GM12878 (cell line): ENCODE measurements around the gene RPL36. TPM values are rescaled to one million over a fixed set of nuclear protein-coding genes. Genes with fewer than 3 reads are reported as not detected.

Experiments used
- ATAC-seq: fragments of 200-7000 bp; cut with Tn5 transposase; 3 replicates; pipeline ENCODE4 v1.9.1; 2020; ENCODE audit warnings: mild to moderate bottlenecking, moderate library complexity
- BruUV-seq: library from RNA; stranded (reverse); fragments of 400-500 nt; replicated peaks from 2 replicates; lab custom pipeline; 2021; lab: Mats Ljungman, UMichigan
- CTCF ChIA-PET: fragments of 300-600 bp; sonication (Branson Sonifier 250); formaldehyde crosslinking; extraction: SDS; loops from one replicate; lab custom pipeline; 2021; ENCODE audit warnings: inconsistent platforms; lab: Yijun Ruan, JAX
- POLR2A ChIA-PET: fragments of 350-600 bp; formaldehyde crosslinking; extraction: SDS; loops from one replicate; lab custom pipeline; 2021; ENCODE audit warnings: inconsistent platforms; lab: Charles Lee
- RAD21 ChIA-PET: fragments of 300-600 bp; sonication (Branson Sonifier 250); formaldehyde crosslinking; loops from one replicate; lab custom pipeline; 2023; ENCODE audit warnings: antibody characterized with exemption; ENCODE audit not compliant: unreplicated experiment; lab: Charles Lee
- SMC1A ChIA-PET: fragments of 300-600 bp; sonication (Branson Sonifier 250); formaldehyde crosslinking; loops from one replicate; lab custom pipeline; 2023; ENCODE audit not compliant: unreplicated experiment, uncharacterized antibody; lab: Charles Lee
- DNase-seq: peaks from one replicate; pipeline ENCODE4 v3.0.0-alpha.2; 2011; ENCODE audit warnings: low read depth, low spot score
- FAIRE-seq: peaks from 3 replicates; lab custom pipeline; 2011; peaks lifted over from hg19 to GRCh38; lab: Jason Lieb, UNC
- H2AFZ ChIP-seq: 2 replicates; pipeline ENCODE4 v1.6.0; 2011; ENCODE audit warnings: low read depth, low read length, control low read depth; ENCODE audit not compliant: control insufficient read depth
- H3K27ac ChIP-seq: 2 replicates; pipeline ENCODE4 v1.5.1; 2011; ENCODE audit warnings: control low read depth; ENCODE audit not compliant: control insufficient read depth, insufficient read depth
- H3K27me3 ChIP-seq, 2 experiments: replicated peaks in 1 of 2; 2 replicates each; pipeline versions ENCODE4 v1.6.0 to v1.6.1; 2011; ENCODE audit warnings: low read length in 1 of 2; ENCODE audit not compliant: control insufficient read depth in 2 of 2, insufficient read depth in 2 of 2
- H3K36me3 ChIP-seq, 2 experiments: 2 replicates each; pipeline ENCODE4 v1.5.1; 2011; ENCODE audit warnings: low read length in 1 of 2; ENCODE audit not compliant: control insufficient read depth in 2 of 2, insufficient read depth in 2 of 2
- H3K4me1 ChIP-seq: 2 replicates; pipeline ENCODE4 v1.6.1; 2011; ENCODE audit warnings: mild to moderate bottlenecking, low read length, moderate library complexity, mixed read lengths; ENCODE audit not compliant: control insufficient read depth, insufficient read depth
- H3K4me2 ChIP-seq: 2 replicates; pipeline ENCODE4 v1.6.0; 2011; ENCODE audit warnings: control low read depth; ENCODE audit not compliant: control insufficient read depth, insufficient read depth
- H3K4me3 ChIP-seq: fragments of 200-600 bp; sonication (generic); 2 replicates; pipeline ENCODE4 v1.5.1; 2016
- H3K79me2 ChIP-seq: 2 replicates; pipeline ENCODE4 v1.6.0; 2011; ENCODE audit warnings: low read length; ENCODE audit not compliant: control insufficient read depth, insufficient read depth
- H3K9ac ChIP-seq: 2 replicates; pipeline ENCODE4 v1.8.0; 2011; ENCODE audit warnings: low read length, control low read depth, mixed read lengths; ENCODE audit not compliant: control insufficient read depth, insufficient read depth
- H3K9me3 ChIP-seq: replicated peaks from 3 replicates; pipeline ENCODE4 v1.5.1; 2011; ENCODE audit warnings: mild to moderate bottlenecking, low read length; ENCODE audit not compliant: control insufficient read depth, insufficient read depth
- H4K20me1 ChIP-seq: 2 replicates; pipeline ENCODE4 v1.6.0; 2011; ENCODE audit not compliant: control insufficient read depth, insufficient read depth
- CHD4 ChIP-seq: fragments of 200-600 bp; sonication (generic); IDR thresholded peaks from 2 replicates; pipeline ENCODE4 v1.6.1; 2016; ENCODE audit warnings: mild to moderate bottlenecking
- E2F4 ChIP-seq: IDR thresholded peaks from 2 replicates; pipeline ENCODE4 v1.6.1; 2012; ENCODE audit warnings: low read depth, low read length, improper control_type of control experiment
- EP300 ChIP-seq, 2 experiments: fragments of 150-350 bp in 1 of 2; IDR thresholded peaks; 2 replicates each; pipeline ENCODE4 v1.6.1; 2011 to 2012; ENCODE audit warnings: low read depth in 2 of 2, low read length in 2 of 2, borderline replicate concordance in 1 of 2, improper control_type of control experiment in 1 of 2, inconsistent platforms in 1 of 2; ENCODE audit not compliant: control insufficient read depth in 1 of 2
- ESRRA ChIP-seq: IDR thresholded peaks from 2 replicates; pipeline ENCODE4 v1.6.1; 2012; ENCODE audit warnings: mild to moderate bottlenecking, low read length, improper control_type of control experiment
- FOS ChIP-seq: IDR thresholded peaks from 3 replicates; pipeline ENCODE4 v1.6.1; 2011; ENCODE audit warnings: borderline replicate concordance; ENCODE audit not compliant: insufficient read length; ENCODE audit errors: extremely low read depth
- FOXK2 ChIP-seq: fragments of 450-650 bp; IDR thresholded peaks from 2 replicates; pipeline ENCODE4 v1.6.1; 2017; ENCODE audit warnings: mild to moderate bottlenecking, moderate library complexity
- IRF3 ChIP-seq: fragments of 450-650 bp; IDR thresholded peaks from 2 replicates; pipeline ENCODE4 v1.6.1; 2014; ENCODE audit warnings: mild to moderate bottlenecking
- IRF5 ChIP-seq: fragments of 450-650 bp; IDR thresholded peaks from 2 replicates; pipeline ENCODE4 v1.6.1; 2017; ENCODE audit warnings: borderline replicate concordance
- MTA3 ChIP-seq: IDR thresholded peaks from 2 replicates; pipeline ENCODE4 v1.6.1; 2012; ENCODE audit warnings: low read length, inconsistent platforms, borderline replicate concordance
- MYC ChIP-seq: IDR thresholded peaks from 2 replicates; pipeline ENCODE4 v1.6.1; 2011; ENCODE audit warnings: mild to moderate bottlenecking, low read length, moderate library complexity, inconsistent platforms; ENCODE audit not compliant: insufficient read depth, insufficient replicate concordance, insufficient read length, severe bottlenecking
- RUNX3 ChIP-seq: IDR thresholded peaks from 2 replicates; pipeline ENCODE4 v1.6.1; 2012; ENCODE audit warnings: low read length, inconsistent platforms
- YY1 ChIP-seq: IDR thresholded peaks from 2 replicates; pipeline ENCODE4 v1.6.1; 2011; ENCODE audit warnings: low read depth, mild to moderate bottlenecking, low read length
- WGBS: methylation state at CpG from one replicate; pipeline ENCODE4 v1.1.6; 2016; ENCODE audit warnings: low lambda C conversion rate; ENCODE audit not compliant: insufficient replicate concordance, insufficient coverage; ENCODE audit errors: missing lambda C conversion rate; 5-methylcytosine and 5-hydroxymethylcytosine counted together
- in situ Hi-C: fragments of 300-500 bp; cut with MboI; formaldehyde crosslinking; loops from 9 replicates; pipeline ENCODE4 v1.14.3; 2018; ENCODE audit warnings: mixed read lengths
- intact Hi-C: fragments of 100-400 bp; cut with micrococcal nuclease; formaldehyde crosslinking; loops from one replicate; pipeline ENCODE4 v1.14.2; 2022; ENCODE audit not compliant: unreplicated experiment
- polyA plus RNA-seq, 11 experiments: library from polyadenylated mRNA; depleted of rRNA in 4 of 11; unstranded in 6 of 11; stranded (reverse) in 5 of 11; fragments of >200 nt; fragmentation: Nextera tagmentation in 4 of 11; fragmentation: Illumina TruSeq in 1 of 11; extraction: Ambion mirVana in 4 of 11; extraction: Trizol in 1 of 11; gene quantifications; 1 replicate in 1 of 11; 2 replicates in 10 of 11; pipeline versions ENCODE4 v1.2.1 to v1.2.3, GENCODE V29; 2011 to 2016; ENCODE audit warnings: inconsistent platforms in 2 of 11, missing spikeins in 2 of 11, low read depth in 1 of 11
- total RNA-seq, 4 experiments: library from RNA; depleted of rRNA in 3 of 4; stranded (reverse); fragments of >200 nt in 3 of 4; fragmentation: Illumina TruSeq in 1 of 4; extraction: Trizol in 1 of 4; gene quantifications; 2 replicates each; pipeline versions ENCODE4 v1.2.1 to v1.2.3, GENCODE V29; 2013 to 2021

Gene RPL36
- total and polyA plus RNA-seq, 10 of the 15 experiments (the other 5 are each of a cell fraction or from before 2014, with no cell fraction given) = 374 to 4,942 (median 2,053) TPM

- BruUV-seq = no TSS peak
- Histone ChIP-seq H3K4me1 (no peaks in the 10 kb centered on the region), H3K27ac (no peak overlapping the region), H3K79me2 (peaks cover 38% of the 10 kb centered on the region), H3K36me3 (peaks cover 27 to 46% of the 10 kb centered on the region in 2 experiments), H3K9ac (no peak overlapping the region), H3K4me3 (no peak overlapping the region), H3K4me2 (no peak overlapping the region), H2AFZ (no peak overlapping the region), H3K27me3 (no peaks in the 10 kb centered on the region), H4K20me1 (peaks cover 13% of the 10 kb centered on the region), H3K9me3 (no peaks in the 10 kb centered on the region; the same call in 2 of the 3 replicates)
- in situ Hi-C loops (no loop called here), intact Hi-C loops (no loop called here)
- FAIRE-seq (no peak), ATAC-seq (no peak), DNase-seq (no peak)
- POLR2A ChIA-PET = interaction anchor here (1.5 kb wide), 1 partner anchor 14 kb away, joined by 3 read pairs; no protein-coding TSS in a partner anchor
- WGBS = 93% methylated on average over 4 of the region's 4 CpGs
- RAD21 ChIA-PET = no interaction called here
- CTCF ChIA-PET = no interaction called here
- SMC1A ChIA-PET = no interaction called here
- TF ChIP-seq MYC = no peak
These were observed 48.9 kb upstream of the RPL36 start for GRCh38 chr19:5641171-5641570.

- TF ChIP-seq FOXK2 (no peak), CHD4 (no peak), E2F4 (no peak), FOS (no peak), EP300 (IDR thresholded peaks at IDR 0.05; ENCODE audit: borderline replicate concordance in 1 of 2, control insufficient read depth in 1 of 2, low read depth in 2 of 2, low read length in 2 of 2) (no peak), IRF3 (no peak), YY1 (no peak), RUNX3 (no peak), ESRRA (no peak), IRF5 (no peak), MTA3 (no peak)
- Histone ChIP-seq H4K20me1 (peaks cover 13% of the 10 kb centered on the region), H3K27ac (no peak overlapping the region), H3K79me2 (peaks cover 36% of the 10 kb centered on the region), H2AFZ (no peak overlapping the region), H3K9ac (no peak overlapping the region), H3K4me1 (no peaks in the 10 kb centered on the region), H3K9me3 (no peaks in the 10 kb centered on the region; the same call in 2 of the 3 replicates), H3K4me2 (no peak overlapping the region), H3K4me3 (no peak overlapping the region), H3K27me3 (no peaks in the 10 kb centered on the region), H3K36me3 (peaks cover 37 to 52% of the 10 kb centered on the region in 2 experiments)
- 100% methylated on average over 2 of the region's 2 CpGs for WGBS
- in situ Hi-C loops = no loop called here
- FAIRE-seq = no peak
- SMC1A ChIA-PET = interaction anchor here (0.6 kb wide), 1 partner anchor 549 kb away, joined by 3 read pairs; no protein-coding TSS in a partner anchor
- DNase-seq = no peak
- POLR2A ChIA-PET = interaction anchor here (1.5 kb wide), 1 partner anchor 15 kb away, joined by 3 read pairs; no protein-coding TSS in a partner anchor
- CTCF ChIA-PET = interaction anchor here (0.7 kb wide), 1 partner anchor 45 kb away, joined by 3 read pairs; no protein-coding TSS in a partner anchor
- ATAC-seq = no peak
- intact Hi-C loops = no loop called here
- no TSS peak for BruUV-seq
- RAD21 ChIA-PET = no interaction called here
These were observed 47.9 kb upstream of the RPL36 start for GRCh38 chr19:5642204-5642603.
